Erythroblast (primary cell): ENCODE measurements around the gene COASY.
"Not testable (repeated sequence)": the region's sequence is repeated elsewhere in the genome, so short reads cannot be mapped to it uniquely, and the experiment has no call there.

Source experiments
- GATA1 ChIP-seq: IDR thresholded peaks from 2 replicates; pipeline ENCODE4 v1.6.1; 2011; ENCODE audit warnings: low read depth, mild to moderate bottlenecking, control low read depth, low read length, moderate library complexity
- POLR2A ChIP-seq: IDR thresholded peaks from 2 replicates; pipeline ENCODE4 v1.6.1; 2011; ENCODE audit warnings: mild to moderate bottlenecking, low read length

DNA sequence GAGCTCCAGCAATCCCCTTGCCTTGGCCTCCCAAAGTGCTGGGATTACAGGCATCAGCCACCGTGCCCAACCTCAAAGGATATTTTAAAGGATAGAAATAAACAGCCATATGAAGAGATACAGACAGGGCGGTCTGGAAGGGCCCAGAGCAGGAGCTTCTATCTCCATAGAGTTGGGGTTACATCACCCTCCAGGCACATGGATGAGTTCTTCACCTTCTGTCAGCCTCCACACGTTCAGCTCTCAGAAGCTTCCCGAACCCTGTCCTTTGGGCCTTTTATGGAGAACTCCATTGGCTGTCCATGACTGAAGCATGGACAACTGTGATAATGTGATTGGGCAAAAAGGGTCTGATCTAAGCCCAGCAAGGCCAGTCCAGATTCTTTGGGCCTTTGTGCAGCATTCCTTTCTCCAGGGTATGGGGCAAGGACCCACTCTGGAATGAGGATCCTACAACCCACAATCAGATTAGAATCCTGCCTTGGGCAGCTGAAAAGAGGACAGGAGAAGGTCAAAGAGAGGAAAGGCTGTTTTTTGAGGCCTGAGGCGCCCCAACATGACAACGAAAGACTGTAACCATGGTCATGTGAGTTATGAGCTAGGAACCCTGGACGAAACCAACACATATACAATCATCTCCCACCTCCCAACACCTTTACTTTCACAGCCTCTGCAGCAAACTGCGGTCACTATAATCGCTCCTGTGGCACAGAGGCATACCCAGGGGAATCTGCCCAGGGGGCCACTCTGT is 16.0 kb upstream of the COASY start:
- not testable (repeated sequence) for TF ChIP-seq GATA1, POLR2A
